Liver (tissue), 9 donors: ENCODE data around the gene CD59. TPM values are rescaled to one million over a fixed set of nuclear protein-coding genes. Genes with fewer than 3 reads are reported as not detected.

ENCODE experiments used
- DNase-seq: peaks from one replicate; pipeline ENCODE4 v3.0.0-alpha.2; 2017; ENCODE audit warnings: low spot score
- H3K27ac ChIP-seq, 2 donors: one replicate each; pipeline ENCODE4 v1.7.0; 2013; ENCODE audit warnings: inconsistent platforms in 2 of 2, low read length in 2 of 2, control low read depth in 1 of 2, low read depth in 1 of 2, mild to moderate bottlenecking in 1 of 2
- H3K27me3 ChIP-seq, 4 donors: one replicate each; pipeline versions ENCODE4 v1.6.1 to v1.7.0; 2013; ENCODE audit warnings: low read length in 3 of 4, inconsistent platforms in 1 of 4, mild to moderate bottlenecking in 1 of 4, moderate library complexity in 1 of 4; ENCODE audit not compliant: control insufficient read depth in 4 of 4, insufficient read depth in 4 of 4
- H3K36me3 ChIP-seq, 4 donors: one replicate each; pipeline versions ENCODE4 v1.6.1 to v1.7.0; 2013; ENCODE audit warnings: low read length in 3 of 4, mild to moderate bottlenecking in 3 of 4, low read depth in 1 of 4, moderate library complexity in 1 of 4; ENCODE audit not compliant: control insufficient read depth in 4 of 4, insufficient read depth in 3 of 4
- H3K4me1 ChIP-seq, 4 donors: one replicate each; pipeline versions ENCODE4 v1.6.1 to v1.7.0; 2013; ENCODE audit warnings: low read length in 3 of 4, mild to moderate bottlenecking in 3 of 4, moderate library complexity in 1 of 4; ENCODE audit not compliant: control insufficient read depth in 4 of 4, insufficient read depth in 4 of 4
- H3K4me3 ChIP-seq, 3 donors: one replicate each; pipeline versions ENCODE4 v1.6.1 to v1.7.0; 2013; ENCODE audit warnings: low read length in 3 of 3, control low read depth in 1 of 3, low read depth in 1 of 3, mild to moderate bottlenecking in 1 of 3
- H3K9ac ChIP-seq, 2 donors: one replicate each; pipeline ENCODE4 v1.7.0; 2013; ENCODE audit warnings: low read length in 2 of 2, mild to moderate bottlenecking in 2 of 2, moderate library complexity in 2 of 2, control low read depth in 1 of 2, low read depth in 1 of 2
- H3K9me3 ChIP-seq, 4 donors: one replicate each; pipeline versions ENCODE4 v1.6.1 to v1.7.0; 2013; ENCODE audit warnings: low read length in 3 of 4; ENCODE audit not compliant: control insufficient read depth in 4 of 4
- FOXA2 ChIP-seq: IDR thresholded peaks from 2 replicates; pipeline ENCODE4 v1.6.1; 2016; ENCODE audit warnings: antibody characterized with exemption
- GABPA ChIP-seq, 2 donors: IDR thresholded peaks in 1 of 2; conservative IDR thresholded peaks in 1 of 2; 2 replicates each; pipeline ENCODE4 v1.6.1; 2016; ENCODE audit warnings: antibody characterized with exemption in 2 of 2, mild to moderate bottlenecking in 1 of 2, moderate library complexity in 1 of 2
- HNF4G ChIP-seq: IDR thresholded peaks from 2 replicates; pipeline ENCODE4 v1.6.1; 2016; ENCODE audit warnings: antibody characterized with exemption
- NR2F2 ChIP-seq: IDR thresholded peaks from 2 replicates; pipeline ENCODE4 v1.6.1; 2016; ENCODE audit warnings: antibody characterized with exemption
- RAD21 ChIP-seq, 2 donors: IDR thresholded peaks; 2 replicates each; pipeline ENCODE4 v1.6.1; 2016; ENCODE audit warnings: antibody characterized with exemption in 2 of 2, mild to moderate bottlenecking in 2 of 2
- RXRA ChIP-seq, 2 donors: IDR thresholded peaks; 2 replicates each; pipeline ENCODE4 v1.6.1; 2017 to 2018; ENCODE audit warnings: antibody characterized with exemption in 2 of 2, mild to moderate bottlenecking in 1 of 2
- SP1 ChIP-seq: IDR thresholded peaks from 2 replicates; pipeline ENCODE4 v1.6.1; 2018; ENCODE audit warnings: antibody characterized with exemption, mild to moderate bottlenecking
- YY1 ChIP-seq: IDR thresholded peaks from 2 replicates; pipeline ENCODE4 v1.6.1; 2016; ENCODE audit warnings: antibody characterized with exemption, mild to moderate bottlenecking
- WGBS: extraction: QIAGEN DNeasy Blood & Tissue Kit; methylation state at CpG from one replicate; pipeline ENCODE4 v1.1.7; 2013; 5-methylcytosine and 5-hydroxymethylcytosine counted together
- polyA plus RNA-seq, 2 donors: library from polyadenylated mRNA; stranded (reverse) in 1 of 2; unstranded in 1 of 2; fragments of 200-250 nt in 1 of 2; fragments of >200 nt in 1 of 2; fragmentation: Nextera tagmentation in 1 of 2; extraction: Ambion mirVana in 1 of 2; gene quantifications; one replicate each; pipeline versions ENCODE4 v1.2.1 to v1.2.3, GENCODE V29; 2013 to 2015
- total RNA-seq, 2 donors: library from RNA; depleted of rRNA; stranded (reverse); fragments of >200 nt; gene quantifications; one replicate each; pipeline ENCODE4 v1.2.3, GENCODE V29; 2014
- TF ChIP-seq, protein P1 (sequence below): IDR thresholded peaks from 2 replicates; pipeline ENCODE4 v1.6.1; 2016; ENCODE audit warnings: antibody characterized with exemption
- TF ChIP-seq, protein P2 (sequence below): IDR thresholded peaks from 2 replicates; pipeline ENCODE4 v1.6.1; 2016; ENCODE audit warnings: antibody characterized with exemption, mild to moderate bottlenecking
- TF ChIP-seq, protein P3 (sequence below): IDR thresholded peaks from 2 replicates; pipeline ENCODE4 v1.6.1; 2016; ENCODE audit warnings: antibody characterized with exemption
- TF ChIP-seq, protein P4 (sequence below): fragments of 150-350 bp; IDR thresholded peaks from 2 replicates; pipeline ENCODE4 v1.5.1; 2017; ENCODE audit warnings: improper control_type of control experiment, low read depth, low read length; ENCODE audit not compliant: missing input control
- donor health status: healthy.
- donor health status: healthy.
- donor health status: healthy.
- donor health status: healthy.
- donor health status: healthy.

The CD59 gene
- total and polyA plus RNA-seq, 4 donors: 74.2 to 181 (median 130) TPM

DNA sequence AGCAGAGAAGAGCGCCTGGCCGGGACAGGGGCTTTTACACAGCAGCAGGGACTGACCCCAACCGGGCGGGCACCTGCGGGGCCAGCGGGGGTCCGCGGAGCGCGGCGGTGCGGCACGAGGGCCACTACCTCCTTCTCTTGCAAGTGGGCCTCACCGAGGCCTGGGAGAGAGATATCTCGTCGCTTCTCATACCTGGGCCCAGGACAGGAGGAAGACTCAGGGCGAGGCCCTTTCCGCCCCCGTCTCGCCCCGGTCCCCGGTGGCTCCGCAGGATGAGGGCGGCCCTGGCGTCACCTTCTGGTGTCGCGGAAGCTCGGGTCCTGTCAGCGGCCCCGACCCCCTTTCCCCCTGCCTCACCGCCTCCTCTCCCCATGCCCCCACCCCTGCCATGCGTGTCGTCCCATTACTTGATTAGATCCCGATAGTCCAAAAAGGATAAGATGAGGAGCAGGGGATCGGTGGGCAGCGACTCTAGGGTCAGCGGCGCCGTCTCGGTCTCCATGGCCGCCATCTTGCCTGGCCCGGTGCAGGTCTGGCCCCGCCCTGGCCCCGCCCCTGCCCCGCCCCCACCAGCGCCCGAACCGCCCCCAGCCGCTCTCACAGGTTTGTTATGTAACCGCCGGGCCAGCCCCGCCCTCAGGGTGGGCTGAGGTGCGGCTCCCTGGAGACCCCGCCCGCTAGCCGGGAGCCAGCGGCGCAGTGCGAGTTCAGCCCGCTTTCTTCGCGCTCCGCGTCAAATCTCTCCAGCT lies 37.9 kb upstream of the CD59 start, which contains the start of gene FBXO3:
TSS of gene FBXO3 (minus strand) at position 534 of the 749 bp plus-strand sequence. CDS start at position 511, 23 bp downstream.
- Histone ChIP-seq H3K4me1 (peaks cover 8 to 45% (median 33%) of the 10 kb centered on the region in 4 donors), H3K4me3 (peak within 1 kb of the TSS; percentile 79 to 94 (median 88)), H3K27ac (peak within 1 kb of the TSS; percentile 67 to 81), H3K36me3 (peaks cover 0 to 3% (median 0%) of the 10 kb centered on the region in 4 donors), H3K9me3 (no peaks in the 10 kb centered on the region), H3K9ac (peak within 1 kb of the TSS; percentile 67 to 79), H3K27me3 (no peaks in the 10 kb centered on the region)
- TF ChIP-seq YY1 (peak; percentile 96), SP1 (peak; percentile 20)
- TF ChIP-seq, protein P1, sequence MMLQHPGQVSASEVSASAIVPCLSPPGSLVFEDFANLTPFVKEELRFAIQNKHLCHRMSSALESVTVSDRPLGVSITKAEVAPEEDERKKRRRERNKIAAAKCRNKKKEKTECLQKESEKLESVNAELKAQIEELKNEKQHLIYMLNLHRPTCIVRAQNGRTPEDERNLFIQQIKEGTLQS: no peak
- peak; percentile 93 for DNase-seq
- WGBS: under 1% methylated on average over 64 of the region's 64 CpGs

DNA sequence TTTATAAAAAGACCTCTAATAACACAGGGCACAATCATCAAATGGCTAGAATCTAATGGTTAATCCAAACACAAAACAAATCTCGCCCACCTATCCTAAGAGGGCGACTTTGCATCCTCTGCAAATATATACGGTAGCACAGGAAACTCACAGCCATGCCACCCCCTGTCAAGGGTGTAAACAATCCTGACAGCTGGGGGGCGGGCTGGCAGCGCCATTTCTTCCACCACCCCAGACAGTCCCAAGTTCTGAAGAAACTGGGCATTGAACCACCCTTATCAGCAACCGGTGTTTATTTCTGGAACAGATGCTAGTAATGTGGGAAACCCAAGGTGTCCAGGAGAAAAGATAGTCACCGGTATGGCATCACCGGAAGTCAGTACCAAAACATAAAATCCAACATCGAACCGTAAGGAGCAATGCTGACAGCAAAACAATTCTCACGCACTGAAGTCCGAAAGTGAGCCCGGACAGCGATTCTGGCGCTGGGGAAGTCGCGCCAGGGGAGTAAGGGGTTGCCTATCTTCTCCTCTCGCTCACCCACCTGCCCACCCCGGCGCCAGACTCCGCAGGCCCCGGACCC lies 37.3 kb upstream of the CD59 start:
- peak overlapping the region; percentile 67 to 81 for H3K27ac ChIP-seq
- H3K4me1 ChIP-seq: peaks cover 8 to 45% (median 33%) of the 10 kb centered on the region in 4 donors

DNA sequence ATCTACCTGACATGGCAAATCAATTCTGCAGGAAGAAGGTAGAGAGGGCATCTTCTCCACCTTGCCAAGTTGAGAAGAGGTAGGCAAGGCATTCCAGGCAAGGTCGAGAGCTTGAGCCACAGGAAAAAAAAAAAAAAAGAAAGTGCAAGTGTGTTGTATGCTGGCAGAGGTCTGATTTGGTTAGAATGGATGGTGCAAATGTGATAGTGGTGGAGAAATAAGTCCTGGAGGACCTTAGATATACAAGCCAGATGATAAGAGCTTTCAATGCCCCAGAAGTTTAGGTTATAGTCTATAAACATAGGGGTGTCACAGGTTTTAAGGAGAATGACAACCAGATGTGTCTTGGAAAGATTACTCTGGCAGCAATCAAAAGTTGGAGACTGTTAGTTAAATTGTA lies 36.6 kb upstream of the CD59 start:
- no peak overlapping the region for H3K9ac ChIP-seq
- no peaks in the 10 kb centered on the region for H3K27me3 ChIP-seq
- H3K4me1 ChIP-seq: peaks cover 8 to 45% (median 33%) of the 10 kb centered on the region in 4 donors
- no peaks in the 10 kb centered on the region for H3K9me3 ChIP-seq
- H3K27ac ChIP-seq: no peak overlapping the region
- WGBS: 70% methylated on average over 1 of the region's 1 CpG
- no peak for DNase-seq
- peak overlapping the region in 2 of 3 donors; percentile 79 to 88 for H3K4me3 ChIP-seq
- no peak for TF ChIP-seq YY1
- TF ChIP-seq RXRA (IDR thresholded peaks at IDR 0.05): no peak
- TF ChIP-seq NR2F2: no peak
- TF ChIP-seq, protein P2, sequence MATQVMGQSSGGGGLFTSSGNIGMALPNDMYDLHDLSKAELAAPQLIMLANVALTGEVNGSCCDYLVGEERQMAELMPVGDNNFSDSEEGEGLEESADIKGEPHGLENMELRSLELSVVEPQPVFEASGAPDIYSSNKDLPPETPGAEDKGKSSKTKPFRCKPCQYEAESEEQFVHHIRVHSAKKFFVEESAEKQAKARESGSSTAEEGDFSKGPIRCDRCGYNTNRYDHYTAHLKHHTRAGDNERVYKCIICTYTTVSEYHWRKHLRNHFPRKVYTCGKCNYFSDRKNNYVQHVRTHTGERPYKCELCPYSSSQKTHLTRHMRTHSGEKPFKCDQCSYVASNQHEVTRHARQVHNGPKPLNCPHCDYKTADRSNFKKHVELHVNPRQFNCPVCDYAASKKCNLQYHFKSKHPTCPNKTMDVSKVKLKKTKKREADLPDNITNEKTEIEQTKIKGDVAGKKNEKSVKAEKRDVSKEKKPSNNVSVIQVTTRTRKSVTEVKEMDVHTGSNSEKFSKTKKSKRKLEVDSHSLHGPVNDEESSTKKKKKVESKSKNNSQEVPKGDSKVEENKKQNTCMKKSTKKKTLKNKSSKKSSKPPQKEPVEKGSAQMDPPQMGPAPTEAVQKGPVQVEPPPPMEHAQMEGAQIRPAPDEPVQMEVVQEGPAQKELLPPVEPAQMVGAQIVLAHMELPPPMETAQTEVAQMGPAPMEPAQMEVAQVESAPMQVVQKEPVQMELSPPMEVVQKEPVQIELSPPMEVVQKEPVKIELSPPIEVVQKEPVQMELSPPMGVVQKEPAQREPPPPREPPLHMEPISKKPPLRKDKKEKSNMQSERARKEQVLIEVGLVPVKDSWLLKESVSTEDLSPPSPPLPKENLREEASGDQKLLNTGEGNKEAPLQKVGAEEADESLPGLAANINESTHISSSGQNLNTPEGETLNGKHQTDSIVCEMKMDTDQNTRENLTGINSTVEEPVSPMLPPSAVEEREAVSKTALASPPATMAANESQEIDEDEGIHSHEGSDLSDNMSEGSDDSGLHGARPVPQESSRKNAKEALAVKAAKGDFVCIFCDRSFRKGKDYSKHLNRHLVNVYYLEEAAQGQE: no peak
- TF ChIP-seq, protein P1: no peak
- no peak for TF ChIP-seq SP1
- TF ChIP-seq, protein P3, sequence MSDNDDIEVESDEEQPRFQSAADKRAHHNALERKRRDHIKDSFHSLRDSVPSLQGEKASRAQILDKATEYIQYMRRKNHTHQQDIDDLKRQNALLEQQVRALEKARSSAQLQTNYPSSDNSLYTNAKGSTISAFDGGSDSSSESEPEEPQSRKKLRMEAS: no peak
- TF ChIP-seq, protein P4, sequence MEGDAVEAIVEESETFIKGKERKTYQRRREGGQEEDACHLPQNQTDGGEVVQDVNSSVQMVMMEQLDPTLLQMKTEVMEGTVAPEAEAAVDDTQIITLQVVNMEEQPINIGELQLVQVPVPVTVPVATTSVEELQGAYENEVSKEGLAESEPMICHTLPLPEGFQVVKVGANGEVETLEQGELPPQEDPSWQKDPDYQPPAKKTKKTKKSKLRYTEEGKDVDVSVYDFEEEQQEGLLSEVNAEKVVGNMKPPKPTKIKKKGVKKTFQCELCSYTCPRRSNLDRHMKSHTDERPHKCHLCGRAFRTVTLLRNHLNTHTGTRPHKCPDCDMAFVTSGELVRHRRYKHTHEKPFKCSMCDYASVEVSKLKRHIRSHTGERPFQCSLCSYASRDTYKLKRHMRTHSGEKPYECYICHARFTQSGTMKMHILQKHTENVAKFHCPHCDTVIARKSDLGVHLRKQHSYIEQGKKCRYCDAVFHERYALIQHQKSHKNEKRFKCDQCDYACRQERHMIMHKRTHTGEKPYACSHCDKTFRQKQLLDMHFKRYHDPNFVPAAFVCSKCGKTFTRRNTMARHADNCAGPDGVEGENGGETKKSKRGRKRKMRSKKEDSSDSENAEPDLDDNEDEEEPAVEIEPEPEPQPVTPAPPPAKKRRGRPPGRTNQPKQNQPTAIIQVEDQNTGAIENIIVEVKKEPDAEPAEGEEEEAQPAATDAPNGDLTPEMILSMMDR: no peak
- TF ChIP-seq GABPA (IDR thresholded peaks at IDR 0.05 in 1 of 2, conservative IDR thresholded peaks at IDR 0.05 in 1 of 2): no peak
- peaks cover 0 to 7% (median 3%) of the 10 kb centered on the region in 4 donors for H3K36me3 ChIP-seq

More for the DNA sequence above, 37.3 kb upstream of the CD59 start:
- 5% methylated on average over 22 of the region's 22 CpGs for WGBS
- peaks cover 0 to 3% (median 1%) of the 10 kb centered on the region in 4 donors for H3K36me3 ChIP-seq
- H3K27me3 ChIP-seq: no peaks in the 10 kb centered on the region
- H3K9ac ChIP-seq: peak overlapping the region; percentile 67 to 74
- no peaks in the 10 kb centered on the region for H3K9me3 ChIP-seq
- no peak for TF ChIP-seq FOXA2
- TF ChIP-seq, protein P4: no peak
- no peak for TF ChIP-seq HNF4G
- TF ChIP-seq, protein P1: peak; percentile 19
- TF ChIP-seq RAD21 (IDR thresholded peaks at IDR 0.05): no peak
- peak overlapping the region; percentile 79 to 94 (median 88) for H3K4me3 ChIP-seq
- peak; percentile 44 for DNase-seq
